Measurements from ENCODE around the gene GRK1. TPM values are rescaled to one million over a fixed set of nuclear protein-coding genes. Genes with fewer than 3 reads are reported as not detected.

The GRK1 gene
- total RNA-seq, 4 donors from 2014 or later: not detected

GRCh38 chr13:113746143-113746525 is 79.1 kb downstream of the GRK1 start:
- Histone ChIP-seq H3K27ac (no peak overlapping the region), H3K36me3 (no peaks in the 10 kb centered on the region), H3K9me3 (no peaks in the 10 kb centered on the region), H3K4me1 (peaks cover 0 to 18% (median 12%) of the 10 kb centered on the region in 4 donors), H3K27me3 (no peaks in the 10 kb centered on the region), H3K4me3 (no peak overlapping the region)
- intact Hi-C loops (cut with DNase I; ENCODE audit: low total_unique reads): no loop called here
- peak; percentile 52 for DNase-seq
- WGBS, 2 donors (ENCODE audit: low coverage in 1 of 2): 17 to 52% methylated on average over 1 to 5 of the region's 5 CpGs
- no peak for TF ChIP-seq POLR2A (IDR thresholded peaks at IDR 0.05)
- no peak for TF ChIP-seq POLR2AphosphoS5 (IDR thresholded peaks at IDR 0.05)
- TF ChIP-seq CTCF (IDR thresholded peaks at IDR 0.05): no peak
- TF ChIP-seq EP300 (IDR thresholded peaks at IDR 0.05; ENCODE audit: low read depth): no peak
- in situ Hi-C loops (cut with MboI; ENCODE audit: low pct_ligation_motif_present in 1 of 4, low pct_unique_long_range_greater_than_20kb in 1 of 4, low sequenced_read_pairs in 3 of 4): no loop called here

- in situ Hi-C loops (cut with MboI; ENCODE audit: low pct_ligation_motif_present in 1 of 4, low pct_unique_long_range_greater_than_20kb in 1 of 4, low sequenced_read_pairs in 3 of 4) (no loop called here), intact Hi-C loops (cut with DNase I; ENCODE audit: low total_unique reads) (no loop called here)
- Histone ChIP-seq H3K36me3 (no peaks in the 10 kb centered on the region), H3K4me1 (peaks cover 0 to 18% (median 12%) of the 10 kb centered on the region in 4 donors), H3K27ac (no peak overlapping the region), H3K4me3 (no peak overlapping the region), H3K9me3 (no peaks in the 10 kb centered on the region), H3K27me3 (no peaks in the 10 kb centered on the region)
- 70 to 89% methylated on average over 2 to 12 of the region's 12 CpGs for WGBS, 2 donors (ENCODE audit: low coverage in 1 of 2)
- no peak for TF ChIP-seq CTCF (IDR thresholded peaks at IDR 0.05)
- no peak for TF ChIP-seq POLR2A (IDR thresholded peaks at IDR 0.05)
- TF ChIP-seq EP300 (IDR thresholded peaks at IDR 0.05; ENCODE audit: low read depth): no peak
- no peak for TF ChIP-seq POLR2AphosphoS5 (IDR thresholded peaks at IDR 0.05)
- no peak for DNase-seq
Observed at GRCh38 chr13:113746671-113747070, 79.7 kb downstream of the GRK1 start.

GRCh38 chr13:113747291-113747833 is 80.3 kb downstream of the GRK1 start:
- TF ChIP-seq POLR2AphosphoS5 (IDR thresholded peaks at IDR 0.05) (no peak), EP300 (IDR thresholded peaks at IDR 0.05; ENCODE audit: low read depth) (no peak), CTCF (IDR thresholded peaks at IDR 0.05) (no peak), POLR2A (IDR thresholded peaks at IDR 0.05) (no peak)
- no peaks in the 10 kb centered on the region for H3K36me3 ChIP-seq
- H3K27me3 ChIP-seq: no peaks in the 10 kb centered on the region
- H3K4me1 ChIP-seq: peaks cover 0 to 11% (median 6%) of the 10 kb centered on the region in 4 donors
- 88% methylated on average over 25 of the region's 25 CpGs; no CpG with 5 or more reads in 1 of the 2 donors for WGBS, 2 donors (ENCODE audit: low coverage in 1 of 2)
- no peak overlapping the region for H3K4me3 ChIP-seq
- no peak for DNase-seq
- intact Hi-C loops (cut with DNase I; ENCODE audit: low total_unique reads) (no loop called here), in situ Hi-C loops (cut with MboI; ENCODE audit: low pct_ligation_motif_present in 1 of 4, low pct_unique_long_range_greater_than_20kb in 1 of 4, low sequenced_read_pairs in 3 of 4) (no loop called here)
- H3K9me3 ChIP-seq: no peaks in the 10 kb centered on the region
- no peak overlapping the region for H3K27ac ChIP-seq

GRCh38 chr13:113748101-113748861 is 81.3 kb downstream of the GRK1 start:
- H3K4me1 ChIP-seq: peaks cover 0 to 8% (median 0%) of the 10 kb centered on the region in 4 donors
- WGBS, 2 donors (ENCODE audit: low coverage in 1 of 2): 87 to 88% methylated on average over 10 to 25 of the region's 25 CpGs
- TF ChIP-seq CTCF (IDR thresholded peaks at IDR 0.05) (no peak), POLR2AphosphoS5 (IDR thresholded peaks at IDR 0.05) (no peak), POLR2A (IDR thresholded peaks at IDR 0.05) (no peak), EP300 (IDR thresholded peaks at IDR 0.05; ENCODE audit: low read depth) (no peak)
- no peaks in the 10 kb centered on the region for H3K36me3 ChIP-seq
- no peaks in the 10 kb centered on the region for H3K27me3 ChIP-seq
- DNase-seq: no peak
- H3K27ac ChIP-seq: no peak overlapping the region
- no peak overlapping the region for H3K4me3 ChIP-seq
- H3K9me3 ChIP-seq: no peaks in the 10 kb centered on the region
- intact Hi-C loops (cut with DNase I; ENCODE audit: low total_unique reads) (no loop called here), in situ Hi-C loops (cut with MboI; ENCODE audit: low pct_ligation_motif_present in 1 of 4, low pct_unique_long_range_greater_than_20kb in 1 of 4, low sequenced_read_pairs in 3 of 4) (no loop called here)
